ENCODE data around the gene SLCO3A1.

SLCO3A1 gene

DNA sequence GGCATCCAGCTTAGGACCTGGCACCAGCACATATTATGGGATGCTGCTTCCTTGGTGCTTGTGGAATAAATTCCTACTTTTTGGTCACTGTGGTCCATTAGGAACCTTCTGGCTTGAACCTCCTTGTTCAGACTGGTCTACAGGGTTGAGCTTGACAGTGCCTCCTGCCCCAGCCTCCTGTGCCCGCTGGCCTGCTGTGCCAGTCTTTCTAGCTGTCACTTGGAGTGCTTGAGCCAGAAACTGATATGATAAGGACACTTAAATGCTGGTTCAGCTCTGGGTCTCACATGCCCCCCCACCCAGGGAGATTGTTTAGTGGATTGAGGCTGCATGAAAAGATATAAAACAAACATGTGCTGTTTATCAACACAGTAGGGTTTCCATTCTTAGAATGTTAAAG is 147.8 kb downstream of the SLCO3A1 start:
- no peak overlapping the region for H3K27ac ChIP-seq
- H3K36me3 ChIP-seq: no peaks in the 10 kb centered on the region
- no peak for DNase-seq
- TF ChIP-seq, protein P1, sequence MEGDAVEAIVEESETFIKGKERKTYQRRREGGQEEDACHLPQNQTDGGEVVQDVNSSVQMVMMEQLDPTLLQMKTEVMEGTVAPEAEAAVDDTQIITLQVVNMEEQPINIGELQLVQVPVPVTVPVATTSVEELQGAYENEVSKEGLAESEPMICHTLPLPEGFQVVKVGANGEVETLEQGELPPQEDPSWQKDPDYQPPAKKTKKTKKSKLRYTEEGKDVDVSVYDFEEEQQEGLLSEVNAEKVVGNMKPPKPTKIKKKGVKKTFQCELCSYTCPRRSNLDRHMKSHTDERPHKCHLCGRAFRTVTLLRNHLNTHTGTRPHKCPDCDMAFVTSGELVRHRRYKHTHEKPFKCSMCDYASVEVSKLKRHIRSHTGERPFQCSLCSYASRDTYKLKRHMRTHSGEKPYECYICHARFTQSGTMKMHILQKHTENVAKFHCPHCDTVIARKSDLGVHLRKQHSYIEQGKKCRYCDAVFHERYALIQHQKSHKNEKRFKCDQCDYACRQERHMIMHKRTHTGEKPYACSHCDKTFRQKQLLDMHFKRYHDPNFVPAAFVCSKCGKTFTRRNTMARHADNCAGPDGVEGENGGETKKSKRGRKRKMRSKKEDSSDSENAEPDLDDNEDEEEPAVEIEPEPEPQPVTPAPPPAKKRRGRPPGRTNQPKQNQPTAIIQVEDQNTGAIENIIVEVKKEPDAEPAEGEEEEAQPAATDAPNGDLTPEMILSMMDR (IDR thresholded peaks at IDR 0.05; ENCODE audit: low read depth, low read length): no peak
- no peak overlapping the region for H3K4me3 ChIP-seq (ENCODE audit: low read depth, low read length)
- H3K9me3 ChIP-seq (ENCODE audit: severe bottlenecking): no peaks in the 10 kb centered on the region
- peaks cover 65% of the 10 kb centered on the region for H3K27me3 ChIP-seq (ENCODE audit: insufficient read depth, low read depth, severe bottlenecking)

DNA sequence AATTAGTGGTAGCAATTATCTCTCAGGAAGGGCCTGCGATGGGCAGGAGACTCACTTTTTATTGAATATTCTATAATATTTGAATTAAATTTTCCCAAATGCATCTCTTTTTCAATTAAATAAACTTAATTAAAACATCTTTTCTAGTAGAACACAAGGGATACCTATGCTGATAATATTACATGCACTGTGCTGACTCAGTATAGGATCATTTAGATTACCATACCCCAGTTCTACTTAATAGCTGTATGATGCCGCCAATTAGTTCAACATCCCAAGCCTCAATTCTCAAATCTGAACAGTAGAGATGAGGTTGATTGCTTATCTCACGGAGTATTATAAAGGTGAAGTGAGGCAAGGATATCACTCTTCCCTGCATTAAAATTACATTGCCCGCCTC is 149.2 kb downstream of the SLCO3A1 start:
- peaks cover 65% of the 10 kb centered on the region for H3K27me3 ChIP-seq (ENCODE audit: insufficient read depth, low read depth, severe bottlenecking)
- H3K4me3 ChIP-seq (ENCODE audit: low read depth, low read length): no peak overlapping the region
- TF ChIP-seq, protein P1 (IDR thresholded peaks at IDR 0.05; ENCODE audit: low read depth, low read length): no peak
- no peak overlapping the region for H3K27ac ChIP-seq
- H3K9me3 ChIP-seq (ENCODE audit: severe bottlenecking): no peaks in the 10 kb centered on the region
- H3K36me3 ChIP-seq: no peaks in the 10 kb centered on the region
- no peak for DNase-seq

DNA sequence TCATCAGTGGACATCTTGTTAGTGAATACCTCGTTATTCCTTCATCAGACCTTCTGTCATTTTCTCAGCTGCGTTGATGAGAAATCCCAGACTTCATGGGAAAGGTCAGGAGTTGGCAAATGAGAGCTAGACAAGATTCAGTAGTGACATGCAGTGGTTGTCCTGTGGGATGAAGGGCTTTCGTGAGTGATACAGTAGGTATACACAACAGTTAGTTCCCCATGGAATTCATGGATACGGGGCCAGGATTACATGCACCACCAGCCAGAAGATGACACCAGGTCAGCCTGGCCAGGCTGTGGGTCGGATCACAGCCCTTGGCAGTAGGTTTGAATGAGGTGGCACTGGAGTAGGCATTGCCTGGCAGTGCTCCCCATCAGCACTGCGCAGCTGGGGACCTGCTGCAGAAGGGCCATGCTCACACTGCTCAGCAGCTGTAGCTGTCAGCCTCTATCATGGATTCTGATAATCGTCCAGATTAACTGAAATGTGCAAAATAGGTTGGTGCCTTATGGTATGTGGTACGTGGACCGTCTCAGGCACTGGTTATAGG is 150.1 kb downstream of the SLCO3A1 start:
- H3K27me3 ChIP-seq (ENCODE audit: insufficient read depth, low read depth, severe bottlenecking): peaks cover 70% of the 10 kb centered on the region
- DNase-seq: no peak
- no peak overlapping the region for H3K27ac ChIP-seq
- H3K4me3 ChIP-seq (ENCODE audit: low read depth, low read length): no peak overlapping the region
- TF ChIP-seq, protein P1 (IDR thresholded peaks at IDR 0.05; ENCODE audit: low read depth, low read length): no peak
- H3K9me3 ChIP-seq (ENCODE audit: severe bottlenecking): no peaks in the 10 kb centered on the region
- no peaks in the 10 kb centered on the region for H3K36me3 ChIP-seq

DNA sequence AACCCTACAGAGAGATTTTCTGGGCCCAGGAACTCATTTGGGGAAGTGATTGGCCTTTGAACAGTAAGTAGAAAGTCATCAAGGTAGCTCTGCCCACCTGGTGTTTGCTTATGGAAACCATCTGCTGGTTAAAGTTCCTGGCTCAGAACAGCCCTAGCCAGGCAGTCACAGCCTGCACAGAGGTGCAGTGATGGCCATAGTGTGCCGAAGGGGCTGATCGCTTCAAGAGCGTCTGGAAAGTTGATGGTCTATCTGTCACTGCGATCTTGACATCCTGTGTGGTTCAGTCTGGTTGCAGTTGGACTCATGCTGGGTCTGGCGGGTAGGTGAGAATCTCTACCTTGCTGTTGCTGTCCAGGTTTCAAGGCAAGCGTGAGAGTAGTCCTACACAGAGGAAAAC is 151.6 kb downstream of the SLCO3A1 start:
- no peak overlapping the region for H3K27ac ChIP-seq
- H3K27me3 ChIP-seq (ENCODE audit: insufficient read depth, low read depth, severe bottlenecking): peaks cover 72% of the 10 kb centered on the region
- no peak for DNase-seq
- TF ChIP-seq, protein P1 (IDR thresholded peaks at IDR 0.05; ENCODE audit: low read depth, low read length): no peak
- H3K36me3 ChIP-seq: no peaks in the 10 kb centered on the region
- no peaks in the 10 kb centered on the region for H3K9me3 ChIP-seq (ENCODE audit: severe bottlenecking)
- no peak overlapping the region for H3K4me3 ChIP-seq (ENCODE audit: low read depth, low read length)

DNA sequence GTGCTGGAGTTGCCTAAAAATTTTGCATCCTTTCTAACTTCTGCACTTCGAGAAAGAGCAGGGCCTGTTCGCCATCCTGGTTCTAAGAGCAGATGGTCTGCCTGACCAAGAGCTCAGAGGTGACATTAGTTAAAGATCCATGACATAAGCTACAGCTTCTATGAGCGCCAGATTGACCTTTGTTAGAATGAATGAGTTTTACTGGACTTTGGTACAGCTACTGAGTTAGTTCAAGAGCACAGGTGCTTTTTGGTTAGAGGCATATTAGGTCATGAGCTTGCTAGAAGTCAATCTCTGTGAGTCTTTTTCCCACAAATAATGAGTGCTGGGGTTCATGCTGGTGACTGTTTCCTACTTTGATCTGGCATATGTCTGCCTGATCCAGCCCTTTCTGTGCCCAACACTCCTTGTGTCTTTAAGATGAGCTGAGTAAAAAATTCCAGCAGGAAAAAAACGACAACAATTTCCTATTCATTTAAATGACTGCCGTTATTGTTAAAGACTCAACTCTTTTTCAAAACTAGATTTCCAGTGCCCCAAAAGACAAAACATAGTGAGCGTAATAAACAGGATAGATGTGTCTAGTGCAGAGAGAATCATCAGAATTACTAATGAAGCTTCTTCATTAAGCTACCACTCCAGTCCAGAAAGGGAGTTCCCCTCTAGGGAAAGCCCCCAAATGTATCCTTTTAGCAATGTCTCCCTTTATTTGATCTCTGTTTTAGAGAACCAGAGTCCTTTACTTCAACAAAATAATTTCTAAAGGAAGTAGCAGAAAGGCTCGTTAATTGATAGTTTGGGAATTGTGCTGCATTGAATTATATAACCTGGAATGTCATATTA is 152.9 kb downstream of the SLCO3A1 start:
- DNase-seq: no peak
- TF ChIP-seq, protein P1 (IDR thresholded peaks at IDR 0.05; ENCODE audit: low read depth, low read length): no peak
- Histone ChIP-seq H3K9me3 (ENCODE audit: severe bottlenecking) (no peaks in the 10 kb centered on the region), H3K36me3 (no peaks in the 10 kb centered on the region), H3K4me3 (ENCODE audit: low read depth, low read length) (no peak overlapping the region), H3K27me3 (ENCODE audit: insufficient read depth, low read depth, severe bottlenecking) (peaks cover 81% of the 10 kb centered on the region), H3K27ac (no peak overlapping the region)

Measured in WERI-Rb-1 (cell line).